H1 (cell line): Measurements from ENCODE around the gene TELO2. TPM values are rescaled to one million over a fixed set of nuclear protein-coding genes. Genes with fewer than 3 reads are reported as not detected.

Experiments used
- ATF2 ChIP-seq: IDR thresholded peaks from 2 replicates; pipeline ENCODE4 v1.6.1; 2012; ENCODE audit warnings: low read length, inconsistent platforms
- E2F6 ChIP-seq: IDR thresholded peaks from 2 replicates; pipeline ENCODE4 v1.6.1; 2012; ENCODE audit warnings: inconsistent platforms
- PHF8 ChIP-seq: fragments of 200-600 bp; sonication (generic); conservative IDR thresholded peaks from 2 replicates; pipeline ENCODE4 v1.7.1; 2012; ENCODE audit warnings: low read depth, mild to moderate bottlenecking, inconsistent platforms, low read length, moderate library complexity
- SAP30 ChIP-seq: fragments of 300-600 bp; sonication (generic); IDR thresholded peaks from 2 replicates; pipeline ENCODE4 v1.7.1; 2012; ENCODE audit warnings: low read length, moderate library complexity, mild to moderate bottlenecking, inconsistent platforms; ENCODE audit not compliant: insufficient read depth, insufficient replicate concordance
- TCF12 ChIP-seq: IDR thresholded peaks from 2 replicates; pipeline ENCODE4 v1.6.1; 2011; ENCODE audit warnings: low read depth, mild to moderate bottlenecking, low read length
- YY1 ChIP-seq: IDR thresholded peaks from 2 replicates; pipeline ENCODE4 v1.6.1; 2011; ENCODE audit warnings: low read depth, mild to moderate bottlenecking, low read length
- polyA plus RNA-seq, 7 experiments: library from polyadenylated mRNA; depleted of rRNA in 3 of 7; stranded (reverse) in 5 of 7; unstranded in 2 of 7; fragments of >200 nt in 5 of 7; fragments of 200-250 nt in 2 of 7; gene quantifications; 1 replicate in 5 of 7; 2 replicates in 1 of 7; 4 replicates in 1 of 7; pipeline versions ENCODE4 v1.2.1 to v1.2.3, GENCODE V29; 2011 to 2013; ENCODE audit warnings: missing spikeins in 2 of 7, mixed read lengths in 2 of 7
- total RNA-seq: library from RNA; stranded (reverse); fragmentation: NEBNext Ultra II Directional; extraction: Animal tissue kit (Norgen Biotek cat#: 25700); gene quantifications from 2 replicates; pipeline ENCODE4 v1.2.1, GENCODE V29; 2021

Gene TELO2
- total and polyA plus RNA-seq, 2 of the 8 experiments (the other 6 are each of a cell fraction or from before 2014, with no cell fraction given): 39.3 to 64.8 TPM

- no peak for TF ChIP-seq SAP30
- no peak for TF ChIP-seq TCF12
- TF ChIP-seq YY1: no peak
- no peak for TF ChIP-seq PHF8
- TF ChIP-seq ATF2: no peak
- no peak for TF ChIP-seq E2F6
Measured at GRCh38 chr16:1554826-1555445, 61.8 kb downstream of the TELO2 start (continued).
